Left ventricle myocardium inferior (tissue), 1 donor: ENCODE measurements around the gene FGF11. TPM values are rescaled to one million over a fixed set of nuclear protein-coding genes. Genes with fewer than 3 reads are reported as not detected.

Experiments
- DNase-seq: peaks from one replicate; pipeline ENCODE4 v3.0.0-alpha.2; 2020
- H3K27ac ChIP-seq: fragments of 200-600 bp; replicated peaks from 2 replicates; pipeline ENCODE4 v1.8.0; 2021
- H3K27me3 ChIP-seq: fragments of 200-600 bp; 2 replicates; pipeline ENCODE4 v1.8.0; 2021; ENCODE audit warnings: low read depth
- H3K36me3 ChIP-seq: fragments of 200-600 bp; 2 replicates; pipeline ENCODE4 v1.8.0; 2021
- H3K4me1 ChIP-seq: fragments of 200-600 bp; 2 replicates; pipeline ENCODE4 v1.8.0; 2021
- H3K4me3 ChIP-seq: fragments of 200-600 bp; 2 replicates; pipeline ENCODE4 v1.8.0; 2021; ENCODE audit warnings: mild to moderate bottlenecking, moderate library complexity
- H3K9me3 ChIP-seq: fragments of 200-600 bp; replicated peaks from 2 replicates; pipeline ENCODE4 v1.8.0; 2021
- CTCF ChIP-seq: fragments of 200-600 bp; IDR thresholded peaks from 2 replicates; pipeline ENCODE4 v1.8.0; 2021; ENCODE audit warnings: antibody characterized with exemption, mild to moderate bottlenecking, borderline replicate concordance
- intact Hi-C: fragments of 100-400 bp; cut with micrococcal nuclease; formaldehyde crosslinking; loops from one replicate; pipeline ENCODE4 v1.11.0; 2022
- total RNA-seq: library from RNA; stranded (reverse); fragmentation: NEBNext Ultra II Directional; extraction: Animal tissue kit (Norgen Biotek cat#: 25700); gene quantifications from one replicate; pipeline ENCODE4 v1.2.1, GENCODE V29; 2021
- donor health status: DM: no; HTN: yes; CAD: no; lungs with severe emphysema.

FGF11 gene
- total RNA-seq, 1 donor from 2014 or later, result 6.5 TPM

GRCh38 chr17:7416323-7416722 lies 23.0 kb upstream of the FGF11 start:
- no peak for DNase-seq
- Histone ChIP-seq H3K9me3 (no peaks in the 10 kb centered on the region), H3K36me3 (no peaks in the 10 kb centered on the region), H3K27me3 (no peaks in the 10 kb centered on the region), H3K4me1 (no peaks in the 10 kb centered on the region), H3K4me3 (no peak overlapping the region), H3K27ac (no peak overlapping the region)
- TF ChIP-seq CTCF, result no peak
- intact Hi-C loops, result no loop called here

- Histone ChIP-seq H3K4me3 (no peak overlapping the region), H3K27ac (no peak overlapping the region), H3K27me3 (no peaks in the 10 kb centered on the region), H3K4me1 (no peaks in the 10 kb centered on the region), H3K9me3 (no peaks in the 10 kb centered on the region), H3K36me3 (no peaks in the 10 kb centered on the region)
- no peak for TF ChIP-seq CTCF
- no peak for DNase-seq
- intact Hi-C loops, result no loop called here
Measured at GRCh38 chr17:7417056-7417655, 22.2 kb upstream of the FGF11 start.

GRCh38 chr17:7418472-7419152 lies 20.7 kb upstream of the FGF11 start:
- Histone ChIP-seq H3K4me3 (no peak overlapping the region), H3K4me1 (no peaks in the 10 kb centered on the region), H3K27me3 (no peaks in the 10 kb centered on the region), H3K9me3 (no peaks in the 10 kb centered on the region), H3K36me3 (no peaks in the 10 kb centered on the region), H3K27ac (no peak overlapping the region)
- no peak for DNase-seq
- no peak for TF ChIP-seq CTCF
- intact Hi-C loops, result no loop called here

GRCh38 chr17:7419819-7420610 lies 19.3 kb upstream of the FGF11 start, which contains the start of gene SPEM1:
SPEM1 (plus strand) TSS chr17:7420324; CDS start chr17:7420385, 61 bp downstream.
- TF ChIP-seq CTCF, result no peak
- no peak for DNase-seq
- Histone ChIP-seq H3K36me3 (no peaks in the 10 kb centered on the region), H3K4me1 (no peaks in the 10 kb centered on the region), H3K4me3 (no peak within 1 kb of the TSS), H3K27me3 (no peaks in the 10 kb centered on the region), H3K27ac (no peak within 1 kb of the TSS), H3K9me3 (no peaks in the 10 kb centered on the region)
- intact Hi-C loops, result no loop called here

DNA sequence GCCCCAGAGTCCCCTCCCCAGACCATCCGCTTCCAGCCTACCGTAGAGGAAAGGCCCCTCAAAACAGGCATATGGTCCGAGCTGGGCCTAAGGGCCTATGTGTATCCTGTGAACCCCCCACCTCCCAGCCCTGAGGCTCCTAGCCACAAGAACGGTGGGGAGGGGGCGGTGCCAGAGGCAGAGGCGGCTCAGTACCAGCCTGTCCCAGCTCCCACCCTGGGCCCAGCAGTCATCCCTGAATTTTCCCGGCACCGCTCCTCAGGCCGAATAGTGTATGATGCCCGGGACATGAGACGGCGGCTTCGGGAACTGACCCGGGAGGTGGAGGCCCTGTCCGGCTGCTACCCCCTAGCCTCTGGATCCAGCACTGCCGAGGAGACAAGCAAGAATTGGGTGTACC lies 18.1 kb upstream of the FGF11 start:
- H3K36me3 ChIP-seq, result no peaks in the 10 kb centered on the region
- no peak overlapping the region for H3K27ac ChIP-seq
- intact Hi-C loops, result no loop called here
- H3K9me3 ChIP-seq, result no peaks in the 10 kb centered on the region
- no peak for DNase-seq
- no peaks in the 10 kb centered on the region for H3K27me3 ChIP-seq
- no peak overlapping the region for H3K4me3 ChIP-seq
- H3K4me1 ChIP-seq, result no peaks in the 10 kb centered on the region
- no peak for TF ChIP-seq CTCF
